ENCODE data around the gene CENPF. TPM values are rescaled to one million over a fixed set of nuclear protein-coding genes. Genes with fewer than 3 reads are reported as not detected.

CENPF gene
- total RNA-seq, 2 donors from 2014 or later, result 2.9 to 10.9 TPM

- H3K27me3 ChIP-seq (replicated peaks; ENCODE audit: insufficient read depth), result no peaks in the 10 kb centered on the region
- TF ChIP-seq CTCF (IDR thresholded peaks at IDR 0.05), result no peak
- TF ChIP-seq POLR2AphosphoS5 (IDR thresholded peaks at IDR 0.05), result no peak
- TF ChIP-seq POLR2A (IDR thresholded peaks at IDR 0.05), result no peak
- no peak overlapping the region for H3K27ac ChIP-seq
- H3K9me3 ChIP-seq, result no peaks in the 10 kb centered on the region
- H3K4me1 ChIP-seq (replicated peaks), result no peaks in the 10 kb centered on the region
- intact Hi-C loops (cut with DNase I), result no loop called here
- WGBS, result 77% methylated on average over 3 of the region's 3 CpGs
- DNase-seq (ENCODE audit: low spot score), result no peak
- H3K36me3 ChIP-seq, result no peaks in the 10 kb centered on the region
- no peak overlapping the region for H3K4me3 ChIP-seq
These were observed 80.6 kb downstream of the CENPF start for GRCh38 chr1:214683621-214684020.

- 31% methylated on average over 3 of the region's 3 CpGs for WGBS
- Histone ChIP-seq H3K4me1 (replicated peaks) (no peaks in the 10 kb centered on the region), H3K27me3 (replicated peaks; ENCODE audit: insufficient read depth) (no peaks in the 10 kb centered on the region), H3K36me3 (no peaks in the 10 kb centered on the region), H3K9me3 (no peaks in the 10 kb centered on the region), H3K4me3 (no peak overlapping the region), H3K27ac (no peak overlapping the region)
- no peak for TF ChIP-seq CTCF (IDR thresholded peaks at IDR 0.05)
- no peak for TF ChIP-seq POLR2A (IDR thresholded peaks at IDR 0.05)
- no peak for TF ChIP-seq POLR2AphosphoS5 (IDR thresholded peaks at IDR 0.05)
- intact Hi-C loops (cut with DNase I), result no loop called here
- DNase-seq (ENCODE audit: low spot score), result no peak
These were observed 82.9 kb downstream of the CENPF start for GRCh38 chr1:214685906-214686305.

GRCh38 chr1:214686497-214686896, 83.5 kb downstream of the CENPF start:
- H3K36me3 ChIP-seq, result no peaks in the 10 kb centered on the region
- no peaks in the 10 kb centered on the region for H3K9me3 ChIP-seq
- intact Hi-C loops (cut with DNase I), result no loop called here
- TF ChIP-seq CTCF (IDR thresholded peaks at IDR 0.05) (no peak), POLR2A (IDR thresholded peaks at IDR 0.05) (no peak), POLR2AphosphoS5 (IDR thresholded peaks at IDR 0.05) (no peak)
- no peak overlapping the region for H3K4me3 ChIP-seq
- H3K27ac ChIP-seq, result no peak overlapping the region
- no peaks in the 10 kb centered on the region for H3K27me3 ChIP-seq (replicated peaks; ENCODE audit: insufficient read depth)
- H3K4me1 ChIP-seq (replicated peaks), result no peaks in the 10 kb centered on the region
- 53% methylated on average over 5 of the region's 5 CpGs for WGBS
- no peak for DNase-seq (ENCODE audit: low spot score)

GRCh38 chr1:214688891-214689290, 85.9 kb downstream of the CENPF start:
- no peak overlapping the region for H3K27ac ChIP-seq
- H3K4me3 ChIP-seq, result no peak overlapping the region
- H3K4me1 ChIP-seq (replicated peaks), result no peaks in the 10 kb centered on the region
- WGBS, result 59% methylated on average over 3 of the region's 3 CpGs
- TF ChIP-seq POLR2AphosphoS5 (IDR thresholded peaks at IDR 0.05) (no peak), CTCF (IDR thresholded peaks at IDR 0.05) (no peak), POLR2A (IDR thresholded peaks at IDR 0.05) (no peak)
- intact Hi-C loops (cut with DNase I), result no loop called here
- no peaks in the 10 kb centered on the region for H3K27me3 ChIP-seq (replicated peaks; ENCODE audit: insufficient read depth)
- no peaks in the 10 kb centered on the region for H3K36me3 ChIP-seq
- no peak for DNase-seq (ENCODE audit: low spot score)
- H3K9me3 ChIP-seq, result no peaks in the 10 kb centered on the region

GRCh38 chr1:214694769-214695168, 91.8 kb downstream of the CENPF start:
- 85% methylated on average over 4 of the region's 4 CpGs for WGBS
- TF ChIP-seq CTCF (IDR thresholded peaks at IDR 0.05), result no peak
- TF ChIP-seq POLR2AphosphoS5 (IDR thresholded peaks at IDR 0.05), result no peak
- no peak for TF ChIP-seq POLR2A (IDR thresholded peaks at IDR 0.05)
- Histone ChIP-seq H3K36me3 (no peaks in the 10 kb centered on the region), H3K9me3 (no peaks in the 10 kb centered on the region), H3K27me3 (replicated peaks; ENCODE audit: insufficient read depth) (no peaks in the 10 kb centered on the region), H3K4me3 (no peak overlapping the region), H3K4me1 (replicated peaks) (no peaks in the 10 kb centered on the region), H3K27ac (no peak overlapping the region)
- intact Hi-C loops (cut with DNase I), result no loop called here
- no peak for DNase-seq (ENCODE audit: low spot score)

Data from prostate gland (tissue), 2 donors.